Right renal pelvis (tissue), 4 donors: ENCODE measurements around the gene DHX57. TPM values are rescaled to one million over a fixed set of nuclear protein-coding genes. Genes with fewer than 3 reads are reported as not detected.
"Not testable (repeated sequence)": the region's sequence is repeated elsewhere in the genome, so short reads cannot be mapped to it uniquely, and the experiment has no call there.

ENCODE experiments used
- DNase-seq, 4 donors: peaks; one replicate each; pipeline ENCODE4 v3.0.0-alpha.2; 2013; ENCODE audit warnings: low read depth in 4 of 4, low spot score in 3 of 4, missing footprints in 1 of 4
- polyA plus RNA-seq, 4 donors: library from polyadenylated mRNA; unstranded; fragments of 120-200 nt; gene quantifications; one replicate each; pipeline ENCODE4 v1.2.1, GENCODE V29; 2013; ENCODE audit not compliant: insufficient read length in 4 of 4

Gene DHX57
- polyA plus RNA-seq, 4 donors = 30.5 to 34.1 (median 33.4) TPM

DNA sequence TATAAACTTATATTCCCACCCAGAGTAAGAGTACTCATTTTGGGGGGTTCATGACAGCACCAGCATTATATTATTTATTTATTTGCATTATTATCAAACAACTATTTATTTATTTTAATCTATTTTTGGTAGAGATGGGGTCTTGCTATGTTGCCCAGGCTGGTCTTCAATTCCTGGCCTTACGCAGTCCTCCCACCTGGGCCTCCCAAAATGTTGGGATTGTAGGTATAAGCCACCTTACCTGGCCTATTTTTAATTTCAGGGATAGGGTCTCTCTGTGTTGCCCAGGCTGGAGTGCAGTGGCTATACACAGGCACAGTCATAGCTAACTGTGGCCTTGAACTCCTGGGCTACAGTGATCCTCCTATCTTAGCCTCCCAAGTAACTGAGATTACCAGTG is 67.1 kb downstream of the DHX57 start:
- no peak for DNase-seq

- no peak for DNase-seq
These were observed 69.0 kb downstream of the DHX57 start for GRCh38 chr2:38806733-38807059.

GRCh38 chr2:38806015-38806732 is 69.6 kb downstream of the DHX57 start:
- no peak for DNase-seq

- DNase-seq = no peak
These were observed 77.8 kb downstream of the DHX57 start for GRCh38 chr2:38797953-38798352.

DNA sequence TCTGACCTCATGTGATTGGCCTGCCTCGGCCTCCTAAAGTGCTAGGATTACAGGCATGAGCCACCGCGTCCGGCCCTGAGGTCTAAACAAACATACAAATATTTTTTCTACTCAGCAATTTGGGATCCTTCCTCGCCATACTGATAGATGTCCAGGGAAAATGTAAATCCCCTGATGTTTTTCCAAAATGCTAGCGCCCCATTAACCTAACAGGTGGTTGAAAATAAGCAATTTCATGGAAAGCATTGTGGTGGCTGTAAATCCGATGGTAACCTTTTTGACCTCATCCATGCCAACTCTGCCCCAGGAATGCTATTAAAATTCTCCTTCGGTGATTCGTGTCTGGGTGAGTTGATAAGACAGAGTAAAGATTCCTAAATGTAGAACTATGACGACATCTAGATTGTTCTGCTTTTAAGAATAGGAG is 78.5 kb downstream of the DHX57 start:
- no peak for DNase-seq

GRCh38 chr2:38795016-38795415 is 80.7 kb downstream of the DHX57 start:
- not testable (repeated sequence) for DNase-seq

- DNase-seq = no peak
These were observed 81.3 kb downstream of the DHX57 start for GRCh38 chr2:38794235-38794946.

DNA sequence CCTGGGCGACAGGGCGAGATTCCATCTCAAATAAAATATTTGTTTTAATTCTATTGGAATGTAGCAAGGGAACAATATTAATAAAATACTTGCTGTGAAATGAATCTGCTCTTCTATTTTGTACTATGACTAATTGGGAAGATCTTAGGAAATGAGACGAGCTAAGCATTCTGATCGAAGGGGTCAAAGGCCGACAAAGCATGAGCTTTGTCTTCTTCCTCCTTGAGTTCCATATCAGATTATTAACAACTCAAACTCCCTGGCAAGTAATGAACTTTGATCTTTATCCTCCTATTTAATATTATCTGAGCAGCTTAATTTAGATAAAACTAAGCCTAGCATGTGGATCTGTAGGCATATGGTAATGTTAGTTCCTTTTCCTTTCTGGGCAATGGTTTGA is 82.2 kb downstream of the DHX57 start:
- DNase-seq = no peak

GRCh38 chr2:38792751-38793150 is 83.0 kb downstream of the DHX57 start:
- no peak for DNase-seq

DNA sequence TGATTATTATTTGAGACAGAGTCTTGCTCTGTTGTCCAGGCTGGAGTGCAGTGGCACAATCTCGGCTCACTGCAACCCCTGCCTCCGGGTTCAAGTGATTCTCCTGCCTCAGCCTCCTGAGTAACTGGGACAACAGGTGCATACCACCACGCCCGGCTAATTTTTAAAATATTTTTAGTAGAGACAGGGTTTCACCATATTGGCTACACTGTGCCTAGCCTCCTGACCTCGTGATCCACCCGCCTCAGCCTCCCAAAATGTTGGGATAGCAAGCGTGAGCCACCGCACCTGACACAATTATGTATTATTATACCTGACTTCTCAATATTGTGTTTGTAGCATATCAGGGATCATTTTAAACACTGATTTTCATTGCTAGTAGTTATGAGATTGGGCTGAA is 83.4 kb downstream of the DHX57 start:
- not testable (repeated sequence) for DNase-seq

- no peak for DNase-seq
These were observed 84.0 kb downstream of the DHX57 start for GRCh38 chr2:38791744-38792143.

GRCh38 chr2:38789691-38790090 is 86.0 kb downstream of the DHX57 start:
- DNase-seq = no peak

GRCh38 chr2:38788306-38788705 is 87.4 kb downstream of the DHX57 start:
- no peak for DNase-seq

- no peak for DNase-seq
These were observed 92.1 kb downstream of the DHX57 start for GRCh38 chr2:38783586-38783985.

GRCh38 chr2:38778687-38779082 is 97.0 kb downstream of the DHX57 start:
- DNase-seq = no peak

DNA sequence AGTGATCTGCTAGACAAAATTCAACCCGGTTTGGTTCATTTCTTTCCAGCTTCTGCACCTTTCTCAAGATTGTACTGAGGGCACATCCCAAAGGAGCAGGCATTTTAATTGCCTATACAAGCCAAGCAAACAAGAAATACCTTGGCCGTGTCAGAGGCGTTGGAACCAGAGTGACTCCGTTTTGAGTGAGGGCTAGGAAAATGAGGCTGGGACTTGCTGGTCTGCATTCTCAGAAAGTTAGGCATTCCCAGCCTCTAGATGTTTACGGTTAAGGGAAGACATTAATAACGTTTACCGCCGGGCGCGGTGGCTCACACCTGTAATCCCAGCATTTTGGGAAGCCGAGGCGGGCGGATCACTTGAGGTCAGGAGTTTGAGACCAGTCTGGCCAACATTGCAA is 99.2 kb downstream of the DHX57 start:
- DNase-seq = no peak

- no peak for DNase-seq
These were observed 99.9 kb downstream of the DHX57 start for GRCh38 chr2:38775921-38776225.

DNA sequence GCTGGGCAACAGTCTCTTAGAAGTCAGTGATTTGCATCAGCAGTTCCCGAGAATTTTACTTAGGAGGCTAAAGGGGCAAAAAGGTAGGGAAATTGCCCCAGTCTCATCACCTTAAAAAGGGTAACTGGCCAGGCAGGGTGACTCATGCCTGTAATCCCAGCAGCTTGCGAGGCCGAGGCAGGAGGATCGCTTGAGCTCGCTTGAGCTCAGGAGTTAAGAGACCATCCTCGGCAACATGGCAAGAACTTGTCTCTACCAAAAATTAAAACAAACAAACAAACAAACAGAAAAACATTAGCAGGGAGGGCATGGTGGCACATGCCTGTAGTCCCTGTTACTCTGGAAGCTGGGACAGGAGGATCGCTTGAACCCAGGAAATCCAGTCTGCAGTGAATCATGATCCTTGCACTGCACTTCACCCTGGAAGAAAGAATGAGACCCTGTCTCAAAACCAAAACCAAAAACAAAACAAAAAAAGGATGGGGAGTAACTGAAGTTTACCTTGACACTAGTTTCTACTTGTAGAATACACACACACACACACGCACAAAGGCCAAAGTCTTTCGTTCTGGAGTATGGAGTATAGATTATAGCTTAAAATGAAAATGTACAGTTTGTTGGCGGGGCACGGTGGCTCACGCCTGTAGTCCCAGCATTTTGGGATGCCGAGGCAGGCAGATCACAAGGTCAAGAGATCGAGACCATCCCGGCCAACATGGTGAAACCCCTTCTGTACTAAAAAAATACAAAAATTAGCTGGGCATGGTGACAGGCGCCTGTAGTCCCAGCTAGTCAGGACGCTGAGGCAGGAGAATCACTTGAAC is 100.4 kb downstream of the DHX57 start:
- no peak for DNase-seq

DNA sequence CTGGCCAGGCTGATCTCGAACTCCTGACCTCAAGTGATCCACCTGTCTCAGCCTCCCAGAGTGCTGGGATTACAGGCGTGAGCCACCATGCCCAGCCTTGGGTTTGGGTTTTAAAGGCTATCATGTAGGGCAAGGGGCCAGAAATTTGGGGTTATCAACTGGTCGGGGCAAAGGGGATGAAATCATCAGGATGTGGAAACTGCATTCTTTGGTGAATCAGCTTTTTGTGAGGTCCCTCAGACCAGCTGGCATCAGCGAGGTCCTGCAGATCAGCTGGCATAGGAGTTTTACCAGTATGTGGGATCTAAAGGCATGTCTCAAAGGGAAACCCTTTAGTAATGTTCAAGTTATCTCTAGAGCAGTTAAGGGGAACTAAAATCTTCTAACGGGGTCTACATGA is 104.1 kb downstream of the DHX57 start:
- no peak for DNase-seq

DNA sequence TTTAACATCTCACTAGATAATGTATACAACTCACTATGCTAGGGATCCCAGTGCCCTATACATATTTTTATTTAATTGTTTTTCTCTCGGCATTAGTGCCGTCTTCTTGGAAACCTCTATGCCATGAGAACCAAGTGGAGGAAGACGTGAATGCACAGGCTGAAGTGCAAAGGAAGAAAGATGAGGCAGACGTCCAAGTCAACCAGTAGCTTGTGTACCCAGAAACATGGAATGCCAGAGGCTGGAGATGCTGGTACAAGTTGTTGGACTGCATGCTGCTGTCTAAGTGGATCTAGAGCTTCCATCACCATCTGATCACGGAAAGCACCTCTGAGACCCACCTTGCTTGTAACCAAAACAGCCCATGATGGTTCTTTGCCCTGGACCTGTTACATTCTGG is 110.2 kb downstream of the DHX57 start:
- no peak for DNase-seq

DNA sequence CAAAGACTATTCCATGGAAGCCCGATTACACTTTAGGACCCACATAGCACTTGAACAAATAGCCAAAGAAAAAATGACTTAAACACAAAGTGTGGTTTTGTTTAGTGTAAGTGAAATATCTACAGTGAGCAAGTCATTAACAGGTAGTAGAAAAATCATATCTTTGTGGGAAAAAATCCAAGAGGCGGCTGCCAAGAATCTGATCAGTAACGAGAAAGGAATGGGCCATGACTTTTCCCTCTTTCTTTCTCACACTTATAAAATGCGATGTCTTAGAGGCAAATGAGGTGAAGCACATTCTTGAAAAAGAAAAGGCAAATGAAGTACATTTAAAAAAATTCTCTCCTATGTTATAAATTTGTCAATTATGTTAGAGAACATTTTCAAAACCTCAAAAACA is 110.6 kb downstream of the DHX57 start:
- no peak for DNase-seq

- no peak for DNase-seq
These were observed 112.0 kb downstream of the DHX57 start for GRCh38 chr2:38763728-38764127.
